H9 (cell line): Measurements from ENCODE around the gene SLC14A1. TPM values are rescaled to one million over a fixed set of nuclear protein-coding genes. Genes with fewer than 3 reads are reported as not detected.

Experiments
- DNase-seq: peaks from one replicate; pipeline ENCODE4 v3.0.0-alpha.2; 2017
- H2AFZ ChIP-seq: one replicate; pipeline ENCODE4 v1.6.1; 2013; ENCODE audit warnings: mild to moderate bottlenecking, low read length, control low read depth, moderate library complexity
- H2AK5ac ChIP-seq: 2 replicates; pipeline ENCODE4 v1.6.1; 2013; ENCODE audit warnings: low read length, control low read depth, mixed read lengths; ENCODE audit not compliant: insufficient read length
- H2BK120ac ChIP-seq: one replicate; pipeline ENCODE4 v1.6.1; 2013; ENCODE audit warnings: low read depth, mild to moderate bottlenecking, low read length, control low read depth, inconsistent platforms; ENCODE audit not compliant: poor library complexity, severe bottlenecking
- H2BK12ac ChIP-seq: 2 replicates; pipeline ENCODE4 v1.6.1; 2013; ENCODE audit warnings: low read length, control low read depth, mixed read lengths, low read depth; ENCODE audit not compliant: insufficient read length
- H2BK15ac ChIP-seq: 2 replicates; pipeline ENCODE4 v1.6.1; 2013; ENCODE audit warnings: low read depth, low read length, control low read depth
- H2BK20ac ChIP-seq: one replicate; pipeline ENCODE4 v1.6.1; 2013; ENCODE audit warnings: low read depth, mild to moderate bottlenecking, low read length, control low read depth, inconsistent platforms; ENCODE audit not compliant: poor library complexity, severe bottlenecking
- H2BK5ac ChIP-seq: 2 replicates; pipeline ENCODE4 v1.6.1; 2013; ENCODE audit warnings: low read length, control low read depth, mixed read lengths; ENCODE audit not compliant: insufficient read length
- H3K14ac ChIP-seq: 2 replicates; pipeline ENCODE4 v1.6.1; 2013; ENCODE audit warnings: low read length, control low read depth; ENCODE audit not compliant: insufficient read depth
- H3K18ac ChIP-seq: 2 replicates; pipeline ENCODE4 v1.6.1; 2013; ENCODE audit warnings: low read depth, mild to moderate bottlenecking, mixed read lengths, low read length, control low read depth; ENCODE audit not compliant: insufficient read length
- H3K23ac ChIP-seq: 2 replicates; pipeline ENCODE4 v1.6.1; 2013; ENCODE audit warnings: low read length, control low read depth, mixed read lengths, low read depth; ENCODE audit not compliant: insufficient read length
- H3K23me2 ChIP-seq: 2 replicates; pipeline ENCODE4 v1.6.1; 2013; ENCODE audit warnings: low read depth, mild to moderate bottlenecking, mixed read lengths, low read length, control low read depth; ENCODE audit not compliant: insufficient read length, poor library complexity, severe bottlenecking
- H3K27ac ChIP-seq: 2 replicates; pipeline ENCODE4 v1.5.1; 2013; ENCODE audit warnings: low read length, control low read depth, mixed read lengths, low read depth; ENCODE audit not compliant: insufficient read length
- H3K27me3 ChIP-seq: 2 replicates; pipeline ENCODE4 v1.6.1; 2013; ENCODE audit warnings: low read length, control low read depth, inconsistent platforms; ENCODE audit not compliant: insufficient read depth
- H3K4ac ChIP-seq: 2 replicates; pipeline ENCODE4 v1.6.1; 2013; ENCODE audit warnings: low read depth, mild to moderate bottlenecking, control low read depth, inconsistent platforms, low read length, moderate library complexity
- H3K4me1 ChIP-seq: 2 replicates; pipeline ENCODE4 v1.6.1; 2013; ENCODE audit warnings: low read length, control low read depth, inconsistent platforms; ENCODE audit not compliant: insufficient read depth
- H3K4me2 ChIP-seq: 2 replicates; pipeline ENCODE4 v1.6.1; 2013; ENCODE audit warnings: low read length, control low read depth, mixed read lengths; ENCODE audit not compliant: insufficient read length, insufficient read depth
- H3K56ac ChIP-seq: 2 replicates; pipeline ENCODE4 v1.6.1; 2013; ENCODE audit warnings: low read depth, mild to moderate bottlenecking, mixed read lengths, low read length, control low read depth; ENCODE audit not compliant: insufficient read length
- H3K79me1 ChIP-seq: 2 replicates; pipeline ENCODE4 v1.6.1; 2013; ENCODE audit warnings: low read depth, mild to moderate bottlenecking, moderate library complexity, low read length, control low read depth, inconsistent platforms; ENCODE audit not compliant: insufficient read depth, poor library complexity, severe bottlenecking
- H3K79me2 ChIP-seq: 2 replicates; pipeline ENCODE4 v1.6.1; 2013; ENCODE audit warnings: low read length, control low read depth, inconsistent platforms; ENCODE audit not compliant: insufficient read depth
- H3K9ac ChIP-seq: 2 replicates; pipeline ENCODE4 v1.6.1; 2013; ENCODE audit warnings: low read length, control low read depth, mixed read lengths; ENCODE audit not compliant: insufficient read length; ENCODE audit errors: extremely low read depth
- H3K9me3 ChIP-seq: one replicate; pipeline ENCODE4 v1.6.1; 2013; ENCODE audit warnings: low read depth, low read length, inconsistent platforms; ENCODE audit not compliant: control insufficient read depth
- H3T11ph ChIP-seq: one replicate; pipeline ENCODE4 v1.6.1; 2013; ENCODE audit warnings: mild to moderate bottlenecking, low read length, control low read depth, inconsistent platforms
- H4K20me1 ChIP-seq: one replicate; pipeline ENCODE4 v1.6.1; 2013; ENCODE audit not compliant: control insufficient read depth, insufficient read length, insufficient read depth
- H4K5ac ChIP-seq: 2 replicates; pipeline ENCODE4 v1.6.1; 2013; ENCODE audit warnings: low read depth, mild to moderate bottlenecking, mixed read lengths, low read length, control low read depth; ENCODE audit not compliant: insufficient read length
- H4K8ac ChIP-seq: replicated peaks from 2 replicates; pipeline ENCODE4 v1.6.1; 2013; ENCODE audit warnings: low read length, control low read depth, mixed read lengths, low read depth; ENCODE audit not compliant: insufficient read length
- H4K91ac ChIP-seq: 2 replicates; pipeline ENCODE4 v1.6.1; 2013; ENCODE audit warnings: low read depth, mild to moderate bottlenecking, moderate library complexity, mixed read lengths, low read length, control low read depth; ENCODE audit not compliant: insufficient read length
- H3K27ac Mint-ChIP-seq, 3 experiments: 2 replicates in 2 of 3; 3 replicates in 1 of 3; pipeline ENCODE4 v1.8.0; 2020 to 2021; ENCODE audit warnings: mixed read lengths in 3 of 3, mild to moderate bottlenecking in 1 of 3, moderate library complexity in 1 of 3
- H3K27me3 Mint-ChIP-seq: 2 replicates; pipeline ENCODE4 v1.8.0; 2021; ENCODE audit warnings: low read depth, mild to moderate bottlenecking, moderate library complexity, mixed read lengths
- H3K36me3 Mint-ChIP-seq, 3 experiments: 2 replicates in 2 of 3; 3 replicates in 1 of 3; pipeline ENCODE4 v1.8.0; 2020 to 2021; ENCODE audit warnings: low read depth in 3 of 3, mixed read lengths in 3 of 3; ENCODE audit not compliant: insufficient read depth in 1 of 3
- H3K4me1 Mint-ChIP-seq, 2 experiments: 2 replicates each; pipeline ENCODE4 v1.8.0; 2020; ENCODE audit warnings: mixed read lengths in 2 of 2
- H3K4me3 Mint-ChIP-seq, 2 experiments: 2 replicates in 1 of 2; 3 replicates in 1 of 2; pipeline ENCODE4 v1.8.0; 2020 to 2021; ENCODE audit warnings: mild to moderate bottlenecking in 2 of 2, mixed read lengths in 2 of 2, moderate library complexity in 1 of 2
- H3K9me3 Mint-ChIP-seq, 2 experiments: 2 replicates in 1 of 2; 3 replicates in 1 of 2; pipeline ENCODE4 v1.8.0; 2020; ENCODE audit warnings: mild to moderate bottlenecking in 2 of 2, mixed read lengths in 2 of 2, moderate library complexity in 1 of 2
- CTCF ChIP-seq: fragments of 200-600 bp; sonication (generic); conservative IDR thresholded peaks from 3 replicates; pipeline ENCODE4 v1.8.0; 2021; ENCODE audit warnings: antibody characterized with exemption, mild to moderate bottlenecking
- total RNA-seq: library from RNA; stranded (reverse); gene quantifications from 2 replicates; pipeline ENCODE4 v1.2.1, GENCODE V29; 2021

Gene SLC14A1
- total RNA-seq, 1 experiment from 2014 or later, result not detected

GRCh38 chr18:45774065-45774521 is 50.1 kb downstream of the SLC14A1 start:
- Histone ChIP-seq H3K79me2 (no peaks in the 10 kb centered on the region), H4K8ac (no peak overlapping the region), H3K27ac (no peak overlapping the region), H3K79me1 (no peaks in the 10 kb centered on the region), H2BK120ac (no peak overlapping the region), H3K4me2 (no peak overlapping the region), H3K9me3 (no peaks in the 10 kb centered on the region), H2BK12ac (no peak overlapping the region), H4K91ac (no peak overlapping the region), H3K4me1 (no peaks in the 10 kb centered on the region), H2AK5ac (no peak overlapping the region), H3K23ac (no peak overlapping the region), H3K23me2 (no peaks in the 10 kb centered on the region), H3K9ac (no peak overlapping the region), H2AFZ (no peak overlapping the region), H4K20me1 (no peaks in the 10 kb centered on the region), H3K18ac (no peak overlapping the region), H3K56ac (no peak overlapping the region), H2BK20ac (no peak overlapping the region), H4K5ac (no peak overlapping the region), H3K14ac (no peak overlapping the region), H2BK5ac (no peak overlapping the region), H3K27me3 (no peaks in the 10 kb centered on the region), H2BK15ac (no peak overlapping the region), H3K4ac (no peak overlapping the region), H3T11ph (no peak overlapping the region)
- TF ChIP-seq CTCF, result no peak
- no peak for DNase-seq
- Mint-ChIP-seq H3K9me3 (peaks cover 0 to 2% of the 10 kb centered on the region in 2 experiments; a peak in 1 of 5 replicates), H3K27me3 (no peaks in the 10 kb centered on the region; the same call in 1 of the 2 replicates), H3K36me3 (peaks cover 0 to 2% (median 0%) of the 10 kb centered on the region in 3 experiments; a peak in 3 of 7 replicates), H3K4me3 (no peak overlapping the region; a peak in 1 of 5 replicates), H3K4me1 (peaks cover 5 to 13% of the 10 kb centered on the region in 2 experiments; a peak in 3 of 4 replicates), H3K27ac (no peak overlapping the region)
